ENCODE data around the gene NUP210. TPM values are rescaled to one million over a fixed set of nuclear protein-coding genes. Genes with fewer than 3 reads are reported as not detected.

The NUP210 gene
- polyA plus RNA-seq, 1 of the 3 experiments (the other 2 are of a cell fraction) = 1.8 TPM

DNA sequence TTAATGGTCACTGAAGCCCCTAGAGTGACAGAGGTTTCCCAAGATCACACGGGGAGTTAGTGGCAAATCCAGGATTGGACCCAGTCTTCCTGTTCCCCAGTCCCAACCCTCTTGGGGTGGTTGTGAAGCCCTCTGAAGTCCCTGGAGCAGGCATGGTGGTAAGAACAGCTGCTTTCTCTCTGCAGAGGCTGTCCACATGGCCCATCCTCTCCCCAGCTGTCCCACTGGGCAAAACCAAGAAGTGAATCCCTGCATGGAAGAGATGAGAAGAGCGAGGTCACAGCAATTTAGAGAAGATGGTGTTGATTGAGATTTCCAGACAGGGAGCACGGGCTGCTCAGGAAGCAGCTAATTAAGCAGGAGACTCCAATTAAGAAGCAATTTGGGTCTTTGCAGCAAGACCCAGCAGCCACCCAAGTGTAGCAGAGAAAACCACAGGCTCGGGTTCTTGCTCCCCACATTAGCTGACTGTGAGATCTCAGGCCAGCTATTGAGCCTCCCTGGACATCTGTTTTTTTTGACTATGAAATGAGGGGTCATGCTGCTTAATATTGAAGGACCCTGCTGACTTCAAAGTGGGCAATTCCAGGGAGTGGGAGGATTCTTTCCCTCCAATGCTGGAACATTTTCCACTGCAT lies 45.2 kb upstream of the NUP210 start:
- no peaks in the 10 kb centered on the region for H3K79me2 ChIP-seq (ENCODE audit: insufficient read depth)
- H3K4me3 ChIP-seq (ENCODE audit: low read depth in 2 of 2, low read length in 1 of 2) = no peak overlapping the region
- ChIA-PET POLR2A (no interaction called here), CTCF (interaction anchor here (1.2 to 5.2 kb wide), 2 partner anchors 13 to 415 kb away, joined by 4 to 47 read pairs; no protein-coding TSS in a partner anchor)
- H2AFZ ChIP-seq (ENCODE audit: low read depth) = no peak overlapping the region
- no peak overlapping the region for H3K27ac ChIP-seq (ENCODE audit: low read depth in 2 of 2, low read length in 1 of 2)
- no peaks in the 10 kb centered on the region for H3K4me1 ChIP-seq (ENCODE audit: control insufficient read depth in 1 of 2, insufficient read depth in 2 of 2, low read depth in 1 of 2, low read length in 1 of 2)
- no peaks in the 10 kb centered on the region for H3K9me2 ChIP-seq
- no peaks in the 10 kb centered on the region for H4K20me1 ChIP-seq (ENCODE audit: insufficient read depth)
- H3K36me3 ChIP-seq (replicated peaks in 1 of 2; ENCODE audit: control insufficient read depth in 1 of 2, insufficient read depth in 2 of 2, low read length in 1 of 2) = no peaks in the 10 kb centered on the region
- no peak for DNase-seq
- H3K27me3 ChIP-seq (ENCODE audit: insufficient read depth) = peaks cover 21% of the 10 kb centered on the region; the same call in 1 of the 2 replicates
- no peak overlapping the region for H3K9ac ChIP-seq
- no peaks in the 10 kb centered on the region for H3F3A ChIP-seq (replicated peaks; ENCODE audit: insufficient read depth)
- no peaks in the 10 kb centered on the region for H3K9me3 ChIP-seq
- WGBS (ENCODE audit: low lambda C conversion rate) = 47% methylated on average over 4 of the region's 4 CpGs
- H3K4me2 ChIP-seq = no peak overlapping the region
- TF ChIP-seq GABPA (IDR thresholded peaks at IDR 0.05; ENCODE audit: low read depth) (no peak), REST (IDR thresholded peaks at IDR 0.05; ENCODE audit: low read depth, low read length) (no peak), NFIC (IDR thresholded peaks at IDR 0.05; ENCODE audit: borderline replicate concordance) (no peak), RAD21 (IDR thresholded peaks at IDR 0.05; ENCODE audit: low read length) (no peak), FOXJ3 (CRISPR knock-in tag; IDR thresholded peaks at IDR 0.05) (no peak), ELF1 (IDR thresholded peaks at IDR 0.05) (no peak), USF2 (IDR thresholded peaks at IDR 0.05; ENCODE audit: borderline replicate concordance, low read depth, low read length) (no peak), SIN3A (IDR thresholded peaks at IDR 0.05; ENCODE audit: borderline replicate concordance, low read depth, low read length) (no peak)
- TF ChIP-seq, protein P1, sequence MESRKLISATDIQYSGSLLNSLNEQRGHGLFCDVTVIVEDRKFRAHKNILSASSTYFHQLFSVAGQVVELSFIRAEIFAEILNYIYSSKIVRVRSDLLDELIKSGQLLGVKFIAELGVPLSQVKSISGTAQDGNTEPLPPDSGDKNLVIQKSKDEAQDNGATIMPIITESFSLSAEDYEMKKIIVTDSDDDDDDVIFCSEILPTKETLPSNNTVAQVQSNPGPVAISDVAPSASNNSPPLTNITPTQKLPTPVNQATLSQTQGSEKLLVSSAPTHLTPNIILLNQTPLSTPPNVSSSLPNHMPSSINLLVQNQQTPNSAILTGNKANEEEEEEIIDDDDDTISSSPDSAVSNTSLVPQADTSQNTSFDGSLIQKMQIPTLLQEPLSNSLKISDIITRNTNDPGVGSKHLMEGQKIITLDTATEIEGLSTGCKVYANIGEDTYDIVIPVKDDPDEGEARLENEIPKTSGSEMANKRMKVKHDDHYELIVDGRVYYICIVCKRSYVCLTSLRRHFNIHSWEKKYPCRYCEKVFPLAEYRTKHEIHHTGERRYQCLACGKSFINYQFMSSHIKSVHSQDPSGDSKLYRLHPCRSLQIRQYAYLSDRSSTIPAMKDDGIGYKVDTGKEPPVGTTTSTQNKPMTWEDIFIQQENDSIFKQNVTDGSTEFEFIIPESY (IDR thresholded peaks at IDR 0.05; ENCODE audit: borderline replicate concordance, low read depth) = no peak

Measured in SK-N-SH (cell line).